ENCODE data around the gene FBXW2.
"Not testable (repeated sequence)": the region's sequence is repeated elsewhere in the genome, so short reads cannot be mapped to it uniquely, and the experiment has no call there.

Gene FBXW2

DNA sequence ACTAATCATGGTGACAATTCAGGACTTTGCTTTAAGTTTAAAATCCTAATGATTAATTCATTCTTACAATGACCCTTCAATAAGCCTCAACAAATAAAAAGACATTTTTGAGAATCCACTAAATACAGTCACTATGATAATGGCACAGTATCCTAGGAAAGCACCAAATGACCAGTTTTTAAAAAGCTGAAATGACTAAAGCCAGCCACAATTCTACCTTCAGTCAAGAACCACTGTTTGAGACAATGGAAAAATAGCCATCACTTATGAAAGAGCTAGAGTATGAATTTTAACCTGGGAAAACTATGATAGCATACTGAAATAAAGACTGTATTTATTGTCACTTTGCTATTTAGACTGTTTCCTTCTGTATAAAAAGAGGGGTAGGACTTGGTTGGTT, 14.0 kb downstream of the FBXW2 start:
- no peak for DNase-seq (ENCODE audit: low spot score)

GRCh38 chr9:120778758-120779157, 14.5 kb downstream of the FBXW2 start:
- no peak for DNase-seq (ENCODE audit: low spot score)

DNA sequence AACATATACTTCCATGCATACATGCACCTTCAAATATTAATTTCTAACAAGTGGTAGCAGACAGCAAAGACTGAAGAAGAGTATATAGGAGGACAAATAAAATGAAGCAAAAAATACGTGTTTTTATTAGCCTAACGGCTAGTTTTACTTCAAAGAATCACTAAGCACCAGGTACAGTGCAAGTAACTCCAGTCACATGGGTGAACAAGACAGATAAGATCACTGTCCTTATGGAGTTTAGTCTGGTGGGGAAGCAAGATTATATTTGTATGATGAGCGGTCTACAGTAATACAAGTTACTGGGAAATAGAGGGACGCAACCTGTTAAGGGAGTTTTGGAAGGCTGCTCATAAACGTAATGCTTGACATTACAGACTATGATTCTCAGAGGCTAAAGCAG, 16.0 kb downstream of the FBXW2 start:
- no peak for DNase-seq (ENCODE audit: low spot score)

DNA sequence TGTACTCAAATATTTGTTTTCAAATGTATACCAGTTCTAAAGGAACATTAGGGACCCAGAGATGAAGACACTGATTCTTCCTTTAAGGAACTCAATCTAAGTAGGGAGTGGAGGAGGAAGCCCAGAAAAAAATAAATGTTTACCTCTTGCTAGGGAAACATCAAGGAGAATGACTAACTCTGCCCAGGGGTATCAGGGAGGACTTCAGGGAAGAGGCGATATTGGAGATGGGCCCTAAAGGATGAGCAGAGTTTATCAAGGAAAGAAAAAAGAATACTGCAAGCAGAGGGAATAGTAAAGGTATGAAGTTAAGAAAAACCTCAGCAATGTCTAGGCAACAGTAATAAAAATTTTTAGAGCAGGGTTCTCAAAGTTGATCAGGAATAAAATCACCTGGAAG, 16.4 kb downstream of the FBXW2 start:
- no peak for DNase-seq (ENCODE audit: low spot score)

DNA sequence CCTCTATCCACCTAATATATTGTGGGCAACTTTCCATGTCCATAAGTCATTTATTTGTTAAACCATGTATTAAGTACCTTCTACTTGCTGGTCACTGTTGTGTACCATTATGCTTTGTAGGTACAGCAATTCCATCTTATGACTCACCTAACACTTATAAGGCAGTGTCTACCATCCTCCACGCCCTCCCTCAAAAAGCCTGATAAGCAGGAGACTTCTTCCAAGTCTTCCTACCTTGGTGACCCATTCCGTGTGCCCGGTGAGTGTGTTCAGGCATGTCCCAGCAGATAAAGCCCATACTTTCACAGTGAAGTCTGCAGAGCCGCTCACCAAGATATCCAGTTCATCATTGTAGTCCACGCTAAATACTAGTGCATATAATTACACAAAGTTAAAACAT, 17.4 kb downstream of the FBXW2 start:
- no peak for DNase-seq (ENCODE audit: low spot score)

DNA sequence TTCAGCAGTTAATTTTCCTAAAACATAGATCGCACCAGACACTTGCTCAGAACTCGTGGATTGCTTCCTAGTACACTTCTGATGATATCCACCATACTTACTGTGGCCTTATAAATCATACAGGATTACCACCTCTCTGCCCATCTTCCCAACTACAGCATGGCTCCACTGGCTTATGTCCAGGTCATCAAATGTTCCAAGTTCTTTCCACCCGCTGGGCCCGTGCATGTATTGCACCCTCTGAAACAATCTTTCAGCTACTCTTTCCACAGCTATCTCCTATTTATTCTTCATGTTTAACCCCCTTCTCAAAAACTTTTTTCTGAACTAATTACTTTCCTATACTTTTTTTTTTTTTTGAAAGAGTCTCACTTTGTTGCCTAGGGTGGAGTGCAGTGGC, 18.5 kb downstream of the FBXW2 start:
- DNase-seq (ENCODE audit: low spot score), result no peak

- no peak for DNase-seq (ENCODE audit: low spot score)
Measured at GRCh38 chr9:120773256-120773655, 20.0 kb downstream of the FBXW2 start.

DNA sequence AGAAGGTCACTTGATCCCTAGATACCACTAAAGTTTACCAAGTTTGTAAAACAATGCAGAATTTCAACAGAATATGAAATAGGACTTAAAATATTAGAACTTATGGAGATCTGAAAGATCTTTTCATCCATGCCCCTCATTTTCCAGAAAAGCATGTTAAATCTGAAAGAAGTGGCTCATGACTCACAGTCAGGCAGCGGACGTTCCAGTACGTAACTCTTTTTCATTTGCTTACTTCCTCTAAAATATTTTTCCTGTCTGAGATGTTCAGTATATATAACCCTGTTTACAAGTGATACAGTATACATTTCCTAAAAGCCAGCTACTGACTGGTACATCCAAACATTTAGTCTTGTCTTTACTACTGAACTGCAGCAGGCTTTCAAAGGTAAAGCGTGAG, 22.3 kb downstream of the FBXW2 start:
- no peak for DNase-seq (ENCODE audit: low spot score)

GRCh38 chr9:120768886-120769285, 24.3 kb downstream of the FBXW2 start:
- no peak for DNase-seq (ENCODE audit: low spot score)

DNA sequence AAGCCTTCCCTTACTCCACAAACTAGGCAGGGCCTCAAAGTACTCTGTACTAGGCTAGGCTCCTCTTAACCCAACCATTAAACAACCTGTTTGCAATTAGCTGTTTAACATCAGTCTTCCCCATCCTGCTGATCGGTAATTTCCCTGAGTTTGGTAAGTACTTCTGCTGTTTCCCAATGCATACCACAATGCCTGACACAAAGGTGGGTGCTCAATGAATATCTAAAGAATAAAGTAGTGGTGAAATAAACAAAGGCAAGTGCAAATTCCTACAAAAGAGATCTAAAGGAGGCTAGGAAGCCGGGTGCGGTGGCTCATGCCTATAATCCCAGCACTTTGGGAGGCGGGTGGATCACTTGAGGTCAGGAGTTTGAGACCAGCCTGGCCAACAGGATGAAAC, 25.0 kb downstream of the FBXW2 start:
- no peak for DNase-seq (ENCODE audit: low spot score)

DNA sequence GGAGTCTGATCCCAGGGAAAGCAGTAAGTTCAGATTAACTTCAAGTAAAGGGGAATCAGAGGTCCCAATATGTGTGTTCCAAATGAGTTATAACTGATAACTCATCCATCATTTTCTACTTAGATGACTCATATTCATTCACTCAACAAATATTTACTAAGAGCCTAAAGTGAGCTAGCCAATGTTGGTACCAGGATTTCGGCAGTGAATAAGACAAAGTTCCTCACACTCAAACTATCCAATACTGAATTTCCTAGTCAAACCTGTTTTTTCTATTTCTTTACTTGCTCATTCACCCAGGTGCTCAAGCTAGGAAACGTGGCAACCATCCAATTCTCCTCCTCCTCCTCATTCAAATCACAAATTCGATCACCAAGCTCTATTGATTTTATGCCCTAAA, 25.8 kb downstream of the FBXW2 start:
- no peak for DNase-seq (ENCODE audit: low spot score)

DNA sequence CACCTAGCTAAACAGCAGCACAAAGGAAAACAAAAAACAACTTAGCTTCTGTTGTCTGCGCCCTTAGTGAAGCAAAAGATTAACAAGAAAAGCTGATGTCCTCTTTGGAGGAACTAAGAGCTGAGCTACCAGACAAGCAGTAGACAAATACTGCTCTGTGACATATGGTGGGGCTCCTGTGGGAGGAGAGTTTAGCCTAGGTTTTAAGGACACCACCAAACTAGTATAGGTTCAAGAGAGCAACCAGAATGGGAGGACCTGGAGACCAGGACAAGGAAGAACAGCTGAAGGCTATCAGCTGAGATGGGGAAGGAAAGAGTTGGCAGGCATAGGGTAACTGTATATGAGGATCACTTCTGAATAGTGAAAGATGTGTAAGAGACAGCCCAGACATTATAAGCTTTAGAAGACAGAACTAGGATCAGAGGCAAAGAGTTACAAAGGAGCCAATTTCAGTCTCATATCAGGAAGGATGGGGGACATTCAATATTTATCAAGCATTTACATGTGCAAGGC, 27.2 kb downstream of the FBXW2 start:
- DNase-seq (ENCODE audit: low spot score), result no peak

DNA sequence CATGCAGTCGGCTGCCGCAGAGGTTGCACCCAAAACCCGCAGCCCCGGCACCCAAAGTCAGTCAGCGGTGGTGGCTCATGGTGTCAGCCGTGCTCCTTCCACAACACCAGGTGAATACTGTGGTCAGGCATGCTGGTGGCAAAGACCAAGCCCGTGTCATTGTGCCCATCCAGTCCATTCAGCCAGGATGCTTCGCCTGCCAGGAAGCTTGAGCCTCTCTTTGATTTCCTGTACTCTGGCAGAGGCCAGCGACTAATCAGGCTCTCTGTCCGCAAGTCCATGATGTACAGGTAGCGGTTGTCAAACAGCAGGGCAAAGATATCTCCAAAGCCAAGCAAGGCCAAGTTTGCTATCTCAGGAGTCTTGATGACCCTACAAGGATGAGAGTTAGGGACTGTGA, 28.7 kb downstream of the FBXW2 start:
- no peak for DNase-seq (ENCODE audit: low spot score)

- no peak for DNase-seq (ENCODE audit: low spot score)
Measured at GRCh38 chr9:120761006-120761405, 32.2 kb downstream of the FBXW2 start.

GRCh38 chr9:120759755-120760400, 33.3 kb downstream of the FBXW2 start:
- DNase-seq (ENCODE audit: low spot score), result no peak

DNA sequence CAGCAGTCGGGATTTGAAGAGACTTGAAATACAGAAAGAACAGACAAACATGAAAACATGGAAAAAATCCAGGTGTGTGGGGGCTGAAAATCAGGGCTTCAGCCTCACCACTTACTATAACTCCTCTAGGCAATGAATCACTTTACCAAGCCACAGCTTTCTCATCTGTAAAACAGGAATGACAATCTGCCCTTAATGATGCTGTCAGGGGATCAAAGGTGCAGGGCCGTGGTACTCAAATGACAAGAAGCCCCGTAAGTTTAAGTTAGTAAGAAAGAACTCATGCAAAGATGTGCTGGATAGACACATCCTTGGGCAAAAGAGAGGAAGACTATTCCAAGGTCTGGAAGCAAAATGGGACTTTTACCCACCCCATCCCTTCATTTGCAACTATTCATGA, 34.7 kb downstream of the FBXW2 start:
- no peak for DNase-seq (ENCODE audit: low spot score)

- no peak for DNase-seq (ENCODE audit: low spot score)
Measured at GRCh38 chr9:120757026-120757913, 35.9 kb downstream of the FBXW2 start.

- no peak for DNase-seq (ENCODE audit: low spot score)
Measured at GRCh38 chr9:120756531-120756930, 36.7 kb downstream of the FBXW2 start.

DNA sequence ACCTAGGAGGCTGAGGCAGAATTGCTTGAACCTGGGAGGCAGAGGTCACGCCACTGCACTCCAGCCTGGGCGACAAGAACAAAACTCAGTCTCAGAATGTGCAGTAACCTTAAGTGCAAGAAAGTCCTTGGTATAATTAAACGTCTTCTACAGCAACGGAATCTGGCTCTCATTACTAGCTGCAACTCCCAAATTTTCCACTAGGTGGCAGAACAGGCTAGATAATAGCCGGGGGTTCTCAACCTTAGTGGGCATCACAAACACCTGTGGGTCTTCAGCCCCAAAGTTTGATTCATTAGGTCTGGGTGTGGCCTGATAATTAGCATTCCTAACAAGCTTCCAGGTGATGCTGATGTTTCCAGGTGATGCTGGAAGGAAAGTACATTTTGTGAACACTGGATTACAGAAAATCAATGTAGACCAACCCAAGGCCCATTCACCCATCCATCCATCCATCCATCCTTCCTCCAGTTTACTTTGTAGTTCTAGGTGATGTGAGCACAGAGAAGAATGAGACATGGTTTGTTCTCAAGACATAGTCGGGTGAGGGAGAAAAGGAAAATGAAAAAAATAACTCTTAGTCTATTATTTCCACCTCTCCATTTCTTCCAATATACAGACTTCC, 37.3 kb downstream of the FBXW2 start:
- peak; percentile 80 for DNase-seq (ENCODE audit: low spot score)

DNA sequence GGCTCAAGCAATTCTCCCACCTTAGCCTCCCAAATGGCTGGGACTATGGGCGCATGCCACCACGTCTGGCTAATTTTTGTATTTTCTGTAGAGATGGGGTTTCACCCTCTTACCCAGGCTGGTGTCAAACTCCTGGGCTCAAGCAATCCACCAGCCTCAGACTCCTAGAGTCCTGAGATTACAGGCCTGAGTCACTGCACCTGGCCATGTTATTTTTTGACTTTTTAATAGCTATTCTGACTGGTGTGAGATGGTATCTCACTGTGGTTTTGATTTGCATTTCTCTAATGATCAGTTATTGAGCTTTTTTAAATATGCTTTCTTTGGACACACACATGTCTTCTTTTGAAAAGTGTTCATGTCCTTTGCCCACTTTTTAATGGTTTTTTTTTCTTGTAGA, 38.2 kb downstream of the FBXW2 start:
- DNase-seq (ENCODE audit: low spot score), result no peak

DNA sequence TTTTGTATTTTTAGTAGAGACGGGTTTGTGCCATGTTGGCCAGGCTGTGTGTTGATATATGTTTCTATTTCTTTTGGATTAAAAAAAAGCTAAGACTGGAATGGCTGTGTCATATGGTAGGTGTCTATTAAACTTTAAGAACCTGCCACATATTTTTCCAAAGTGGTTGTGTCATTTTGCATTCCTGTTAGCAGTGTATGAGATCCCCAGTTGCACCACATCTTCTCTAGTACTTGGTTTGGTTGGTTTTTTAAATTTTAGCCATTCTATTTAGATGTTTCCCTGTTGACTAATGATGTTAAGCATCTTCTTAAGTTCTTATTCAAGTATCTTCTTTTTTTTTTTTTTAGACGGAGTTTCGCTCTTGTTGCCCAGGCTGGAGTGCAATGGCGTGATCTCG, 42.8 kb downstream of the FBXW2 start:
- no peak for DNase-seq (ENCODE audit: low spot score)

DNA sequence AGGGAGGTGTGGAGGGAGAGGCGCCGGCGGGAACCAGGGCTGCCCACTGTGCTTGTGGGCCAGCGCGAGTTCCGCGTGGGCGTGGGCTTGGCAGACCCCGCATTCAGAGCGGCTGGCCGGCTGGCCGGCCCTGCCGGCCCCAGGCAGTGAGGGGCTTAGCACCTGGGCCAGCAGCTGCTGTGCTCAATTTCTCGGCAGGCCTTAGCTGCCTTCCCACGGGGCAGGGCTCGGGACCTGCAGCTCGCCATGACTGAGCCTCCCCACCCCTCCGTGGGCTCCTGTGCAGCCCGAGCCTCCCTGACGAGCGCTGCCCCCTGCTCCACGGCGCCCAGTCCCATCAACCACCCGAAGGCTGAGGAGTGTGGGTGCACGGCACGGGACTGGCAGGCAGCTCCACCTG, 46.9 kb downstream of the FBXW2 start:
- DNase-seq (ENCODE audit: low spot score), result not testable (repeated sequence)

GRCh38 chr9:120745278-120745677, 47.9 kb downstream of the FBXW2 start:
- DNase-seq (ENCODE audit: low spot score), result no peak

Measured in CD4-positive, alpha-beta T cell treated with Interleukin-15 for 4 hours (primary cell).